SK-N-MC (cell line): Measurements from ENCODE around the gene DST.

Experiments
- EZH2 ChIP-seq: fragments of 200-600 bp; sonication (generic); IDR thresholded peaks from one replicate; pipeline ENCODE4 v1.6.1; 2017; ENCODE audit warnings: antibody characterized with exemption
- FOXP2 ChIP-seq: optimal IDR thresholded peaks from 2 replicates; pipeline ENCODE3; 2011; ENCODE audit warnings: mild to moderate bottlenecking, moderate library complexity; ENCODE audit not compliant: insufficient read depth; ENCODE audit errors: extremely low read length, control extremely low read depth

- TF ChIP-seq EZH2 (no peak), FOXP2 (no peak)
These were observed 161.9 kb downstream of the DST start for GRCh38 chr6:56480654-56481337.
